Neural cell (in vitro differentiated cells): ENCODE data around the gene RFTN1.

Experiments used
- CTCF ChIP-seq: fragments of 450-650 bp; IDR thresholded peaks from 2 replicates; pipeline ENCODE4 v1.5.1; 2014; ENCODE audit warnings: antibody characterized with exemption, mild to moderate bottlenecking, moderate library complexity; ENCODE audit not compliant: poor library complexity, severe bottlenecking
- EZH2 ChIP-seq: fragments of 200-600, 300-800 bp; shearing (Covaris generic), sonication (generic); IDR thresholded peaks from 2 replicates; pipeline ENCODE4 v1.6.1; 2014; ENCODE audit warnings: antibody characterized with exemption, low read length, borderline replicate concordance, mild to moderate bottlenecking; ENCODE audit not compliant: insufficient read depth, poor library complexity, severe bottlenecking
- POLR2AphosphoS5 ChIP-seq: IDR thresholded peaks from 2 replicates; pipeline ENCODE4 v1.6.1; 2012
- TAF1 ChIP-seq: IDR thresholded peaks from 2 replicates; pipeline ENCODE4 v1.6.1; 2012; ENCODE audit warnings: low read depth

- TF ChIP-seq CTCF, result no peak
- TF ChIP-seq TAF1, result no peak
- no peak for TF ChIP-seq POLR2AphosphoS5
- no peak for TF ChIP-seq EZH2
These were observed 102.8 kb downstream of the RFTN1 start for GRCh38 chr3:16410659-16411058.
